GM21390 (cell line): ENCODE measurements around the gene VPS9D1.
A peak's percentile ranks its signal among the peaks of the same experiment; 100 is the strongest.

Source experiments
- ATAC-seq: cut with Tn5 transposase; IDR thresholded peaks from one replicate; pipeline ENCODE4 v1.9.1; 2021; ENCODE audit not compliant: unreplicated experiment

Gene VPS9D1

GRCh38 chr16:89733322-89733721 is 12.6 kb upstream of the VPS9D1 start:
- no peak for ATAC-seq

GRCh38 chr16:89732918-89733242 is 12.2 kb upstream of the VPS9D1 start:
- ATAC-seq, result no peak

- ATAC-seq, result no peak
Measured at GRCh38 chr16:89732142-89732917, 11.6 kb upstream of the VPS9D1 start.

- no peak for ATAC-seq
Measured at GRCh38 chr16:89730610-89731234, 10.0 kb upstream of the VPS9D1 start.

GRCh38 chr16:89729863-89730593 is 9.3 kb upstream of the VPS9D1 start:
- no peak for ATAC-seq

- no peak for ATAC-seq
Measured at GRCh38 chr16:89729293-89729692, 8.6 kb upstream of the VPS9D1 start.

GRCh38 chr16:89727406-89728120 is 6.9 kb upstream of the VPS9D1 start:
- ATAC-seq, result no peak

- ATAC-seq, result no peak
Measured at GRCh38 chr16:89723279-89724250, 2.9 kb upstream of the VPS9D1 start.

GRCh38 chr16:89722392-89723278 is 1.9 kb upstream of the VPS9D1 start:
- peak; percentile 8 for ATAC-seq

GRCh38 chr16:89721546-89722391 is 1.1 kb upstream of the VPS9D1 start:
- ATAC-seq, result peak; percentile 35

GRCh38 chr16:89720551-89720812 is 216 bp downstream of the VPS9D1 start:
- ATAC-seq, result peak; percentile 23

- no peak for ATAC-seq
Measured at GRCh38 chr16:89717688-89718505, 2.8 kb downstream of the VPS9D1 start.

GRCh38 chr16:89716916-89717687 is 3.6 kb downstream of the VPS9D1 start:
- ATAC-seq, result no peak

GRCh38 chr16:89716493-89716892 is 4.2 kb downstream of the VPS9D1 start:
- ATAC-seq, result no peak

GRCh38 chr16:89712274-89712781 is 8.4 kb downstream of the VPS9D1 start:
- no peak for ATAC-seq

GRCh38 chr16:89711601-89712273 is 9.0 kb downstream of the VPS9D1 start:
- peak; percentile 57 for ATAC-seq
